GM18951 (cell line): ENCODE results near the gene HSPB2.
"Not testable (repeated sequence)": the region's sequence is repeated elsewhere in the genome, so short reads cannot be mapped to it uniquely, and the experiment has no call there.

Experiments used
- POLR2A ChIP-seq: IDR thresholded peaks from 4 replicates; pipeline ENCODE4 v1.6.1; 2011; ENCODE audit warnings: mild to moderate bottlenecking; ENCODE audit not compliant: insufficient read length, insufficient read depth; ENCODE audit errors: extremely low read depth
- in situ Hi-C: fragments of 300-500 bp; cut with MboI; formaldehyde crosslinking; loops from one replicate; pipeline ENCODE4 v1.12.0; 2022; ENCODE audit warnings: low sequenced_read_pairs, mixed read lengths, inconsistent platforms; ENCODE audit not compliant: unreplicated experiment

The HSPB2 gene, protein sequence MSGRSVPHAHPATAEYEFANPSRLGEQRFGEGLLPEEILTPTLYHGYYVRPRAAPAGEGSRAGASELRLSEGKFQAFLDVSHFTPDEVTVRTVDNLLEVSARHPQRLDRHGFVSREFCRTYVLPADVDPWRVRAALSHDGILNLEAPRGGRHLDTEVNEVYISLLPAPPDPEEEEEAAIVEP

DNA sequence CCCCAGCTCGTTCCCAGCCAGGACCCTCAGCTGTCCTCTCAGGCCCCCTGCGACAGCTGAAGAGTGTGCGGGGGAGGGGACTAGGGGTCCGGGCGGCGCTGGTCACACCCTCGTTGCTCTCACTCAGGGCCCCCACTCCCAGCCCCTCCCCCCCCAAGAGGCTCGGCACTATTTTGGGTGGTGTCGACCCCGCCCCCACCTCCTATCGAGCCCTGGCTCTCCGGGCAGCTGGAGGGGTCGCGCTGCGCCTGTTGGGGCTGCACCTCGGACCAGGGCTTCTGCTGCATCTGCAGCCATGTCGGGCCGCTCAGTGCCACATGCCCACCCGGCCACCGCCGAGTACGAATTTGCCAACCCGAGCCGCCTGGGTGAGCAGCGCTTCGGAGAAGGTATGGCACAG is at the start of gene HSPB2:
TSS of gene HSPB2 (plus strand) at position 200 of the 400 bp plus-strand sequence. CDS start at position 296, 96 bp downstream.
- in situ Hi-C loops: no loop called here

DNA sequence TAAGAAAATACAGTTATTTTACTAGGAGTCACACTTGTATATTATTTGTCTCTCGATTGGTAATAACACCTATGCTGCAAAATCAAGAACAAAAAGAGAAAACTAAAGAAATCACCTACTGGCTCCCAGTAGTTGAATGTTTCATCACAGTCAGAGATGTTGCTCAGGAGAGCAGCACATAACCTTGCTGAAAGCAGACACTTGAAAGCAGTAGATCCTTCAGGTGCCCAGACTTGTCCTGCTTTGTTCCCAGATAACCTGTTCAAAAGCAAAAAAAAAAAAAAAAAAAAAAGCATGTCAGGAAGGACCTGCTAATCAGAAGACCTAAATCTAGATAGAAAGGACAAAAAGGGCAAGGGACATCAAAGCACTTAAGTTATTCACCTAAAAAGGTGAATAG is 42.4 kb upstream of the HSPB2 start:
- in situ Hi-C loops: no loop called here
- no peak for TF ChIP-seq POLR2A

More for the DNA sequence above, at the start of gene HSPB2:
- no peak for TF ChIP-seq POLR2A

DNA sequence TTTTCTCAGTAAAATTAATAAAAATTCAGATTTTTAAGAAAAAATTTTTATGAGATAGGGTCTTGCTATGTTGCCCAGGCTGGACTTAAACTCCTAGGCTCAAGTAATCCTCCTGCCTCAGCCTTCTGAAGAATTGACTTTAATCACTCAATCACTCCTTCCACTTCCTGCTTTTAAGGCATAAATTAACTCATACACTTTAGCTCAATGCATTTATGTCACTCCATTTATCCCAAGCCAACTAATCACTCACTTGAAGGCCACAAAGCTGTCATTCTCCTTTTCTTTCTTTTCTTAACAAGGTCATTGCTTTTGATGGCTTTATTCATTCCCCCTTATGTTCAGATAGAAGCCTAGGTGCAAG is 42.0 kb upstream of the HSPB2 start:
- in situ Hi-C loops: no loop called here
- no peak for TF ChIP-seq POLR2A

DNA sequence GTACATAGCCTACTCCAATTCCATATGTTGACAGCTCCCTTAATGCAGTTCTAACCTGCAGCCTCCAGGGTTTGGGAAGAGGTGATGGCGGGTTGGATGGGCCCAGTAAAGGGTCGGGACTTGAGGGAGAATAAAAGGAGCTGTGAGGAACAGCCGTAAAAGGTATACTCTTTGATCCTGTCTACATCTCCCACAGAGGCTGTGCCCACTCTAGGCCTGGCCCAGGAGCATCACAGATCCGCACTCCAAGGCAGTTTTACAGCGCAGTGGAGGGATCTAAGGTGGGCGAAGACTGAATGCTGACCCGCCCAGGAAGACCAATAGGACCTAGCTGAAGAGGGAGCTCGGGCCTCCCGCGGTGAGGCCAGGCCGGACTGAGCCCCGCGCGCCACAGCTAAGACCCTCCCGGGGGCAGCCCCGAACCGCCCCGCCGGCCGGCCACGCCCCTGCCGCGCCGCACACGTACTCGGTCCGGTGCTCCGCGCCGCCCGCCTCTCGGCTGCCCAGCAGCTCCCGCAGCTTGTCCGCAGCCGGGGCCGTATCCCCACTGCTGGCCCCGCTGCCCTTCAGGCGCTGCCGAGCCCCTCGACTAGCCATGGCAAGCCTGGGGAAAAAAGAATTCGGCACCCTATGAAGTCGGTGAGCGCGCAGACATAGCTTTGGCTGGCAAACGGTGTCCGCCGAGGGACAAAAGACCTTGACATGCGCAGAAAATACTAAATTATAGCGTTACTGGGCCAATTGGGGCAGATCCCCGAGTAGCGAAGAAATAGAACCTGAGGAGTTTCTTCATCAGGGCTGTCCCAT is 41.4 kb upstream of the HSPB2 start, which contains the start of gene ALG9:
TSS of gene ALG9 (minus strand) at position 696 of the 807 bp plus-strand sequence. CDS start at position 597, 99 bp downstream.
- TF ChIP-seq POLR2A: peak; percentile 72
- in situ Hi-C loops: no loop called here

DNA sequence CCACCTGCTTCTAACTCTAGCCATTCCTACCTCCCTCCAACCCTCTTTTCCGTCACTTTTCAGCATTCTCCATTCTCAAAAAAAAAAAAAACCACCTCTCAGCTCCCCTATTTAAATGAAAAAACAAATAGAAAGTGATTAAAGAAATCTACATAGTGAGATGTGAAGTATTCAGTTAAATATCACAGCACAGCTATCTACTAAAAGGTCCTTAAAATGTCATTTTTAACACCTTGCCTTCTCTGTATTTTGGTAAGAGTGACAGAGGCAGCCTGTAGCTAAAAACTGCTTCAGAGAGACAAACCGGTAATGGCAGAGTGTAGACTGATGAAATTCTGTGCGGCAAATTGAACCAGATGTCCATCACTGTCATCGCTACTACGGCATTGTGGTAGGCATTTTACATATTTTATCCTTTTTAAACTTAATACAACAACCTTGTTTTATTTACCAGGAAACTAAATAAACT is 40.8 kb upstream of the HSPB2 start:
- in situ Hi-C loops: no loop called here
- TF ChIP-seq POLR2A: no peak

DNA sequence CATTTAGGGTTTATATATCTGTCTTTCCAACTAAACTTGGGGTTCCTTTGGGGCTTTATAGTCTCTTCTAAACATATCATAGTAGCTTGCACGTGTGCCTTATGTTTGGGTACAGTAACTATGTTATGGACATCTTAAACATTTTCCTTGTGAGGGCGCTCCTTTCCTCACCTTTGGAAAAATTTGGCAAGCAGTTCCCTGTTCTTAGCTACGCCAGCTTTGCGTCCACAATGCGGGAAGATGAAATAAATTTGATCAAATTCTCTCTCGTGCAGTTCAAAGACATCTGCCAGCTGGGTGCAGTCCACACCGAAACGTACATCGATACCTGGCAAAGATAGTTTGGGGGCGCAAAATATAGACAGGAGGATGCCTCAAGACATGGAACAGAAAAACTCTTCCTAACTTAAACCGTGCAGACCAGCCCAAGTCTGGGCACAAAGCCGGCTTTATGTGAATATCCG is 34.1 kb upstream of the HSPB2 start:
- in situ Hi-C loops: no loop called here
- TF ChIP-seq POLR2A: no peak

DNA sequence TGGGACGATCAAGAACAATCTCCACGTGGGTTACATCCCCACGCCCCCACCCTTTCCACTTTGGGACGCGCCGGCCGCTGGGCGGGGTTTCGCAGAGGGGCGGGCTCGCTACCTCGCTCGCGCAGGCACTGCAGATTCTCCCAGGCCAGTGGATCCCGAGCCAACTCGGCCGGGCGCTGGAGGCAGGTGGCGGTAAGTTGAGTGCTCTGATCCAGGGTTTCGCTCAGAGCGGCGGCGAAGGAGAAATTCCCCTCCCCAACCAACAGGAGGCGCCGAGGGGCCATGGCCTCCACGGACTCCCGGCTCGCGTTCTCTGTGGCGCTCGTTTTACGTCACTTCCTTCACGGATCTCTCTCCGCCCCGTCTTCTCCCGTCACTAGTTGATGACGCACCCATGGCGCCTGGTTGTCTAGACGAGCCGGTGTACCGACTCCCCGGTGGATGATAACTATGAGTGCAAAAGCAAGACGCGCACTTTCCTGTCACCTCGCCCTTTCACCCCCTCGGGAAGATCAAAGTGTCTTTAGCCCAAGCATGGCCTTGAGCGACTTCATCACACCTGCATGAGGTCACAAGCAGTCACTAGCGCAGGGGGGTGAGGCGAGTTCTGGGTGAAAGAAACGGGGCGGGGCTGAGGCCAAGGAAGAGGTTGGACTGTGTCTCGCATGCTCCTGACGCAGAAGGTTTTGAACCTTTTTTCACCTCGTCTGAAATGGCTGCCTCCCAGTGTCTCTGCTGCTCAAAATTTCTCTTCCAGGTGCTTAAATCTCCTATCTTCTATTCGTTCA is 33.5 kb upstream of the HSPB2 start, which contains the start of the genes CFAP68 and FDXACB1:
TSS of gene CFAP68 (plus strand) at position 693 of the 788 bp plus-strand sequence. CDS start at position 713, 20 bp downstream.
TSS of gene FDXACB1 (minus strand) at position 317 of the 788 bp plus-strand sequence. CDS start at position 284, 33 bp downstream.
- in situ Hi-C loops: no loop called here
- TF ChIP-seq POLR2A: peak; percentile 71

DNA sequence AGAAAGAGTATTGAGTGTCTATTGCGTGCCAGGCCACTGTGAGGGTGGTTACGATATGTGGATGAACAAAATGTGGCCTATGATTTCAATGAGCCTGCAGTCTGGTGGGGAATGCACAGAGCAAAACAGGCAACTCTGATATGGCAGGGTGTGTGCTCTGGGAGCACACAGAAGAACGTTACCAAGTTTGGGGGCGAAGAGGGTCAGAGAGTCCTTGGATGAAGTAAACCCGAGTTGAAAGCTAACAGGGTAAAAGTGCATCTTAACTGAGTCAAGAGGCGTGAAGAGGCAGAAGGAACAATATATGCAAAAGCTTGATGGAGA is 32.9 kb upstream of the HSPB2 start:
- in situ Hi-C loops: no loop called here
- no peak for TF ChIP-seq POLR2A

DNA sequence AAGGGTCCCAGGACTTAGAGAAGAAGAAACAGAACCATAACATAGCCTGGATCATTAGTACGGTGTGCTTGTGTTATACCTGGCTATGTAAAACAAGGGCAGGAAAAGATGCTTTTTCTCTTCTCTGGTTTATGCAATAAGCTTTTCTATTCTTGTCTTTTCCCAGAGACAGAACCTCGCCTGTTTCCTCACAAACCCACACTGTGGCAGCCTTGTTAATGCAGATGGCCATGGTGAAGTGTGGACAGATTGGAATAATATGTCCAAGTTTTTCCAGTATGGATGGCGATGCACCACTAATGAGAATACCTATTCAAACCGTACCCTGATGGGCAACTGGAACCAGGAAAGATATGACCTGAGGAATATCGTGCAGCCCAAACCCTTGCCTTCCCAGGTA is 30.3 kb upstream of the HSPB2 start:
- no peak for TF ChIP-seq POLR2A
- in situ Hi-C loops: no loop called here

DNA sequence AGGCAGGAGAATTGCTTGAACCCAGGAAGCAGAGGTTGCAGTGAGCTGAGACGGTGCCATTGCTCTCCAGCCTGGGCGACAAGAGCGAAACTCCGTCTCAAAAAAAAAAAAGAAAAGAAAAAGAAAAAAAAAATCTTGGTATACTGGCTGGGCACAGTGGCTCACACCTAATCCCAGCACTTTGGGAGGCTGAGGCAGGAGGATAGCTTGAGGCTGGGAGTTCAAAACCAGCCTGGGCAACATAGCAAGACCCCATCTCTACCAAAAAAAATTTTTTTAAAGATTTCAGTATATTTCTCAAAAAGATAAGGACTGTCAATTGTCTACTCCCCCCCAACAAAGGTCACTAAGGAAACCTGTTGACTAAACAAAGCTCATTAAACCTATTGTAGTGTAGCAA is 27.5 kb upstream of the HSPB2 start:
- in situ Hi-C loops: not testable (repeated sequence)

DNA sequence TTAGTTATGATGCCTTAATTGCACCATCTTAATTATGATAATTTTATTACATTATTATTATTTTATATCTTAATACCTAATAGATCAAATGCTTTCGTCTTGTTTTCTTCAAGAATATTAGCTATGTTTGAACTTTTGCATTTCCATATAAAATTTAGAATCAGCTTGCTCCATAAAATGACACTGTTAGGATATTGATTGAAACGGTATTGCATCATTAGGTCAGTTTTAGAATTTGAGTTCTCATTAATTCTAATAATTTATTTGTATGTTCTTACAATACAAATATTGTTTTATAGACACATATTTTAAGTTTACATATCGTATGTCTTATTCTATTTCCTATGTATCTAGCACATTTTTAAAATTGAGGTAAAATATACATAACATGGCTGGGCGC is 26.5 kb upstream of the HSPB2 start:
- in situ Hi-C loops: no loop called here
- no peak for TF ChIP-seq POLR2A

DNA sequence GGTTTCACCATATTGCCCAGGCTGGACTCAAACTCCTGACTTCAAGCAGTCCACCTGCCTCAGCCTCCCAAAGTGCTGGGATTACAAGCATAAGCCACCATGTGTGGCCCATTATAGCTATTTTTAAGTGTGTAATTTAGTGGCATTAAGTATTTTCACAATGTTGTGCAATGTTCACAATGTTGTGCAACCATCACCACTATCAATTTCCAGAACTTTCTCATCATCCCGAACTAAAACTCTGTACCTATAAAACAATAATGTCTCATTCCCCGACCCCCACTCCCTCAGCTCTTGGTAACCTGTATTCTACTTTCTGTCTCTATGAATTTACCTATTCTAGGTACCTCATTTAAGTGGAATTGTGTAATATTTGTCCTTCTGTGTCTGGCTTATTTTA is 25.7 kb upstream of the HSPB2 start:
- in situ Hi-C loops: no loop called here
- no peak for TF ChIP-seq POLR2A

DNA sequence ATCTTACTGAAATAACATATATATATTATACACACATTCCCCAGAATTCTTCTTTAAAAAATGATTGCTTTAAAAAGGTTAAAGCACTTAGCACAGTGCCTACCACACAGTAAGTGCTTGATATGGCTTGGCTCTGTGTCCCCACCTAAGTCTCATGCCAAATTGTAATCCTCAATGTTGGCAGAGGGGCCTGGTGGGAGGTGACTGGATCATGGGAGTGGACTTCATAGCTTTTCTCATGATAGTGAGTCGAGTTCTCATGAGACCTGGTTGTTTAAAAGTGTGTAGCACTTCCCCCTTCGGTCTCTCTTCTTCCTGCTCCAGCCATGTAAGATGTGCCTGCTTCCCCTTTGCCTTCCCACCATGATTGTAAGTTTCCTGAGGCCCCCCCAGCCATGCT is 7.1 kb upstream of the HSPB2 start:
- in situ Hi-C loops: no loop called here
- TF ChIP-seq POLR2A: no peak
